OCI-LY1 (cell line): Measurements from ENCODE around the gene TPBGL.

ENCODE experiments used
- H2AFZ ChIP-seq: fragments of 200-600 bp; sonication (generic), shearing (Covaris generic); 2 replicates; pipeline ENCODE4 v1.6.0; 2014; ENCODE audit warnings: antibody characterized with exemption, mild to moderate bottlenecking, low read length
- H3F3A ChIP-seq: fragments of 200-600 bp; sonication (generic), shearing (Covaris generic); 2 replicates; pipeline ENCODE4 v1.6.0; 2014; ENCODE audit warnings: mild to moderate bottlenecking, antibody characterized with exemption, low read length, moderate library complexity; ENCODE audit not compliant: insufficient read depth
- H3K27ac ChIP-seq: fragments of 200-600 bp; sonication (generic); 2 replicates; pipeline ENCODE4 v1.5.1; 2014; ENCODE audit warnings: low read length, mixed run types, mild to moderate bottlenecking, low read depth; ENCODE audit not compliant: poor library complexity, severe bottlenecking
- H3K27me3 ChIP-seq: fragments of 200-600 bp; sonication (generic); 2 replicates; pipeline ENCODE4 v1.6.0; 2014; ENCODE audit warnings: antibody characterized with exemption, mild to moderate bottlenecking, low read length, moderate library complexity; ENCODE audit not compliant: insufficient read depth
- H3K36me3 ChIP-seq: fragments of 200-600 bp; sonication (generic); 2 replicates; pipeline ENCODE4 v1.6.1; 2014; ENCODE audit warnings: mild to moderate bottlenecking, antibody characterized with exemption, low read length, moderate library complexity, mixed read lengths; ENCODE audit not compliant: insufficient read depth
- H3K4me1 ChIP-seq: fragments of 200-600 bp; sonication (generic); 2 replicates; pipeline ENCODE4 v1.5.1; 2014; ENCODE audit warnings: mild to moderate bottlenecking, low read length, moderate library complexity; ENCODE audit not compliant: insufficient read depth, severe bottlenecking
- H3K4me2 ChIP-seq: fragments of 200-600 bp; sonication (generic), shearing (Covaris generic); 2 replicates; pipeline ENCODE4 v1.6.1; 2014; ENCODE audit warnings: low read length
- H3K4me3 ChIP-seq: fragments of 200-600 bp; sonication (generic); 2 replicates; pipeline ENCODE4 v1.5.1; 2014; ENCODE audit warnings: low read length, low read depth, mild to moderate bottlenecking, mixed read lengths; ENCODE audit not compliant: poor library complexity, severe bottlenecking
- H3K79me2 ChIP-seq: fragments of 200-600 bp; shearing (Covaris generic); 2 replicates; pipeline ENCODE4 v1.6.1; 2016; ENCODE audit warnings: mixed run types, low read length, mixed read lengths; ENCODE audit not compliant: insufficient read depth
- H3K9ac ChIP-seq: fragments of 200-600 bp; sonication (generic), shearing (Covaris generic); 2 replicates; pipeline ENCODE4 v1.6.1; 2014; ENCODE audit warnings: mild to moderate bottlenecking, low read length, mixed read lengths
- H3K9me2 ChIP-seq: fragments of 200-600 bp; sonication (generic), shearing (Covaris generic); 2 replicates; pipeline ENCODE4 v1.6.1; 2014; ENCODE audit warnings: low read depth, mild to moderate bottlenecking, low read length, mixed read lengths
- H3K9me3 ChIP-seq: fragments of 200-600 bp; shearing (Covaris generic); 2 replicates; pipeline ENCODE4 v1.6.1; 2014; ENCODE audit warnings: low read length, mixed read lengths
- H4K20me1 ChIP-seq: fragments of 200-600 bp; sonication (generic), shearing (Covaris generic); 2 replicates; pipeline ENCODE4 v1.6.0; 2016; ENCODE audit warnings: mild to moderate bottlenecking, low read length; ENCODE audit not compliant: insufficient read depth
- EZH2 ChIP-seq: fragments of 200-600 bp; sonication (generic), shearing (Covaris generic); IDR thresholded peaks from 2 replicates; pipeline ENCODE4 v1.8.0; 2017; ENCODE audit warnings: borderline replicate concordance, mixed run types, mild to moderate bottlenecking, antibody characterized with exemption, low read length, moderate library complexity, mixed read lengths
- TF ChIP-seq, protein P1 (sequence below): fragments of 200-600 bp; sonication (generic), shearing (Covaris generic); IDR thresholded peaks from 2 replicates; pipeline ENCODE4 v1.5.1; 2017; ENCODE audit warnings: mild to moderate bottlenecking, antibody characterized with exemption, low read length, moderate library complexity, mixed read lengths

Gene TPBGL

DNA sequence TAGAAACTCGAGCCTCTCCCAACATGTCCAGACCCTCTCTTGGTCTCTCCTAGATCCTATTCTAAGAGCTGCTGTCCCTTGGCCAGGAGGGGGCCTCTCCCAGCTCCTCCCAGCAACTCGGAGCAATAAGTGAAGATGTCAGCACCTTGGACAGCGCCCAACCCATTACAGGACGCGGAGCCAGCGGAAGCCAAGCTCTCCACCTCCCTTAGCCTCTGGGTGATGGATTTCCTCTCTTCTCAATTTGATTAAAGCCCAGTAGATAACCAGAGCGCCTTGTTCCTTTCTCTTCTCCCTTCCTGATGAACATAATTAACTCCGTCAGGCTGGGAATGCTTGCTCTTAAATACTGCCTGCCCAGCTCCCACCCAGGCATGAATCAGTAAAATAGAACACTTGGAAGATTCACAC lies 26.2 kb upstream of the TPBGL start:
- Histone ChIP-seq H3F3A (no peaks in the 10 kb centered on the region), H2AFZ (no peak overlapping the region), H3K36me3 (no peaks in the 10 kb centered on the region), H3K27ac (no peak overlapping the region), H3K4me2 (no peak overlapping the region), H3K4me1 (no peaks in the 10 kb centered on the region), H3K9me2 (no peaks in the 10 kb centered on the region), H3K4me3 (no peak overlapping the region), H3K9me3 (no peaks in the 10 kb centered on the region), H3K27me3 (no peaks in the 10 kb centered on the region), H4K20me1 (no peaks in the 10 kb centered on the region), H3K79me2 (no peaks in the 10 kb centered on the region), H3K9ac (no peak overlapping the region)
- TF ChIP-seq, protein P1, sequence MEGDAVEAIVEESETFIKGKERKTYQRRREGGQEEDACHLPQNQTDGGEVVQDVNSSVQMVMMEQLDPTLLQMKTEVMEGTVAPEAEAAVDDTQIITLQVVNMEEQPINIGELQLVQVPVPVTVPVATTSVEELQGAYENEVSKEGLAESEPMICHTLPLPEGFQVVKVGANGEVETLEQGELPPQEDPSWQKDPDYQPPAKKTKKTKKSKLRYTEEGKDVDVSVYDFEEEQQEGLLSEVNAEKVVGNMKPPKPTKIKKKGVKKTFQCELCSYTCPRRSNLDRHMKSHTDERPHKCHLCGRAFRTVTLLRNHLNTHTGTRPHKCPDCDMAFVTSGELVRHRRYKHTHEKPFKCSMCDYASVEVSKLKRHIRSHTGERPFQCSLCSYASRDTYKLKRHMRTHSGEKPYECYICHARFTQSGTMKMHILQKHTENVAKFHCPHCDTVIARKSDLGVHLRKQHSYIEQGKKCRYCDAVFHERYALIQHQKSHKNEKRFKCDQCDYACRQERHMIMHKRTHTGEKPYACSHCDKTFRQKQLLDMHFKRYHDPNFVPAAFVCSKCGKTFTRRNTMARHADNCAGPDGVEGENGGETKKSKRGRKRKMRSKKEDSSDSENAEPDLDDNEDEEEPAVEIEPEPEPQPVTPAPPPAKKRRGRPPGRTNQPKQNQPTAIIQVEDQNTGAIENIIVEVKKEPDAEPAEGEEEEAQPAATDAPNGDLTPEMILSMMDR: peak; percentile 25; the same call in 1 of the 2 replicates
- TF ChIP-seq EZH2: no peak

DNA sequence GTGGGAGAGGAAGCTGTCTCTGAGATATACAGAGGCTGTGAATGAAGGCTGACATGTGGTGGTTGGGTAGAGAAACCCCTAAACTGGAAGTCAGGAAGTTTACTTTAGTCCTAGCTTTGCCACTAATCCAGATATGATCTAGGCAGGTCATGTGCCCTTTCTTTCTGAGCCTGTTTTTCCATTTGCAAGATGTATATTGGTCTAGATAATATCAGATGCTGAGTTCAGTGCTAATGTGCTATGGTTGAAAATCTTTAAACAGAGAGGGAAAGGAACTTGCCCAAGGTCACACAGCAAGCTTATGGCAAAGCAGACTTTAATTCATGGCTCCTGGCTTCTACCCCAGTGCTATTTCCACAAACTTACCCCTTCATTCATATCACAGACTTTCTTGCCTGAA lies 25.7 kb upstream of the TPBGL start:
- H3K9ac ChIP-seq: no peak overlapping the region
- no peaks in the 10 kb centered on the region for H3K9me3 ChIP-seq
- H3K36me3 ChIP-seq: no peaks in the 10 kb centered on the region
- H3K79me2 ChIP-seq: no peaks in the 10 kb centered on the region
- no peak overlapping the region for H3K27ac ChIP-seq
- H3K9me2 ChIP-seq: no peaks in the 10 kb centered on the region
- no peak overlapping the region for H3K4me3 ChIP-seq
- H3K27me3 ChIP-seq: no peaks in the 10 kb centered on the region
- no peak overlapping the region for H3K4me2 ChIP-seq
- H2AFZ ChIP-seq: no peak overlapping the region
- no peak for TF ChIP-seq EZH2
- TF ChIP-seq, protein P1: no peak
- H4K20me1 ChIP-seq: no peaks in the 10 kb centered on the region
- no peaks in the 10 kb centered on the region for H3K4me1 ChIP-seq
- no peaks in the 10 kb centered on the region for H3F3A ChIP-seq

DNA sequence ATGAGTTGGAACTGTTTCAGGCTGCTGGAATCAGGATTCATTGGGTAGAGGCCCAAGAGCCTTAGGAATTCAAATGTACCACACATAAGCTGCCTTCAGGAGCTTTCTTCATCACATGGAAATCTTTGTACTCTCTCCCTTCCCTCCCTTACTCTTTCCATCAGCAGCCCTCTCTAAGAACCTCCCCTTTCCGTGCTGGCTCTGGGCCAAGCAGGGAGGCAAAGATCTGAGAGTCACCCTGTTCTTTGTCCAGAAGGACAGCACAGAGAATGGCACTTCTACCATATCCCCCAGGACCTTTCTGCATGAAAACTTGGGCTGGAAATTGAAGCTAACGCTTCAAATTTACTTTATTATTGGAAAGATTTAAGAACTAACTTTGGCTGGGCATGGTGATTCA lies 20.7 kb upstream of the TPBGL start:
- TF ChIP-seq, protein P1: no peak
- no peak for TF ChIP-seq EZH2
- no peaks in the 10 kb centered on the region for H3K4me1 ChIP-seq
- H3K36me3 ChIP-seq: no peaks in the 10 kb centered on the region

More for the DNA sequence above, 20.7 kb upstream of the TPBGL start:
- no peak overlapping the region for H3K4me3 ChIP-seq
- H3K79me2 ChIP-seq: no peaks in the 10 kb centered on the region
- no peaks in the 10 kb centered on the region for H3K9me2 ChIP-seq
- no peaks in the 10 kb centered on the region for H4K20me1 ChIP-seq
- H3K27ac ChIP-seq: no peak overlapping the region
- no peak overlapping the region for H3K9ac ChIP-seq
- H3K9me3 ChIP-seq: no peaks in the 10 kb centered on the region
- no peak overlapping the region for H2AFZ ChIP-seq
- H3K4me2 ChIP-seq: no peak overlapping the region
- no peaks in the 10 kb centered on the region for H3K27me3 ChIP-seq
- no peaks in the 10 kb centered on the region for H3F3A ChIP-seq
